WTC11 (cell line): ENCODE data around the gene EFCC1. TPM values are rescaled to one million over a fixed set of nuclear protein-coding genes. Genes with fewer than 3 reads are reported as not detected.

Experiments
- ATAC-seq: fragments of 200-7000 bp; cut with Tn5 transposase; 2 replicates; pipeline ENCODE4 v1.10.0; 2021; ENCODE audit warnings: mild to moderate bottlenecking, moderate library complexity
- CTCF ChIA-PET: fragments of 300-600 bp; sonication (Branson Sonifier 250); formaldehyde crosslinking; loops from one replicate; lab custom pipeline; 2021; ENCODE audit warnings: antibody characterized with exemption; lab: Charles Lee
- POLR2A ChIA-PET: fragments of 350-600 bp; sonication (Branson Sonifier 250); formaldehyde crosslinking; loops from one replicate; lab custom pipeline; 2021; ENCODE audit warnings: antibody characterized with exemption; lab: Charles Lee
- DNase-seq: peaks from one replicate; pipeline ENCODE4 v3.0.0; 2021; ENCODE audit warnings: low spot score
- H3K27ac Mint-ChIP-seq: 2 replicates; pipeline ENCODE4 v1.8.0; 2021; ENCODE audit warnings: mixed read lengths
- H3K27me3 Mint-ChIP-seq: 2 replicates; pipeline ENCODE4 v1.8.0; 2021; ENCODE audit warnings: low read depth, mild to moderate bottlenecking, moderate library complexity, mixed read lengths
- H3K36me3 Mint-ChIP-seq: 2 replicates; pipeline ENCODE4 v1.8.0; 2021; ENCODE audit warnings: mixed read lengths
- H3K4me1 Mint-ChIP-seq: 2 replicates; pipeline ENCODE4 v1.8.0; 2022; ENCODE audit warnings: mixed read lengths
- H3K4me3 Mint-ChIP-seq: 2 replicates; pipeline ENCODE4 v1.8.0; 2021; ENCODE audit warnings: mild to moderate bottlenecking, moderate library complexity, mixed read lengths
- H3K9me3 Mint-ChIP-seq: 2 replicates; pipeline ENCODE4 v1.8.0; 2021; ENCODE audit warnings: mixed read lengths
- ATF1 ChIP-seq: sonication (generic); formaldehyde crosslinking; IDR thresholded peaks from 2 replicates; pipeline ENCODE4 v1.8.1; 2023; ENCODE audit warnings: mild to moderate bottlenecking, moderate library complexity, missing genetic modification reagents
- CREB1 ChIP-seq: sonication (generic); formaldehyde crosslinking; IDR thresholded peaks from 2 replicates; pipeline ENCODE4 v1.8.0; 2023; ENCODE audit warnings: mild to moderate bottlenecking, missing genetic modification reagents
- CREM ChIP-seq: sonication (generic); formaldehyde crosslinking; IDR thresholded peaks from 2 replicates; pipeline ENCODE4 v1.8.1; 2022; ENCODE audit warnings: mild to moderate bottlenecking, missing genetic modification reagents, moderate library complexity
- ELF4 ChIP-seq: sonication (generic); formaldehyde crosslinking; IDR thresholded peaks from 2 replicates; pipeline ENCODE4 v1.8.1; 2022; ENCODE audit warnings: low read depth, mild to moderate bottlenecking, moderate library complexity, missing genetic modification reagents
- HMGA2 ChIP-seq: fragments of 250-450 bp; sonication (Bioruptor Pico); IDR thresholded peaks from 2 replicates; pipeline ENCODE4 v1.4.0; 2021; ENCODE audit warnings: mild to moderate bottlenecking, moderate library complexity
- JUN ChIP-seq: sonication (generic); formaldehyde crosslinking; IDR thresholded peaks from 2 replicates; pipeline ENCODE4 v1.8.0; 2023; ENCODE audit warnings: mild to moderate bottlenecking, missing genetic modification reagents
- MXD4 ChIP-seq: fragments of 250-450 bp; sonication (Bioruptor Pico); IDR thresholded peaks from 2 replicates; pipeline ENCODE4 v1.8.0; 2021; ENCODE audit warnings: mild to moderate bottlenecking, moderate library complexity, borderline replicate concordance
- OVOL2 ChIP-seq: fragments of 250-450 bp; sonication (Bioruptor Pico); IDR thresholded peaks from 2 replicates; pipeline ENCODE4 v1.9.0; 2021; ENCODE audit warnings: mild to moderate bottlenecking, borderline replicate concordance
- SMAD4 ChIP-seq: sonication (generic); formaldehyde crosslinking; IDR thresholded peaks from 2 replicates; pipeline ENCODE4 v1.8.0; 2022; ENCODE audit warnings: mild to moderate bottlenecking, missing genetic modification reagents
- ZNF219 ChIP-seq: sonication (generic); formaldehyde crosslinking; IDR thresholded peaks from 2 replicates; pipeline ENCODE4 v1.8.0; 2023; ENCODE audit warnings: missing genetic modification reagents, mild to moderate bottlenecking, borderline replicate concordance
- total RNA-seq: library from RNA; stranded (reverse); gene quantifications from 3 replicates; pipeline ENCODE4 v1.2.3, GENCODE V29; 2021
- TF ChIP-seq, protein P1 (sequence below): sonication (generic); formaldehyde crosslinking; IDR thresholded peaks from 2 replicates; pipeline ENCODE4 v1.8.1; 2022; ENCODE audit warnings: low read depth, mild to moderate bottlenecking, moderate library complexity, missing genetic modification reagents, borderline replicate concordance
- TF ChIP-seq, protein P2 (sequence below): sonication (generic); formaldehyde crosslinking; IDR thresholded peaks from 2 replicates; pipeline ENCODE4 v1.8.1; 2022; ENCODE audit warnings: low read depth, missing genetic modification reagents, borderline replicate concordance
- TF ChIP-seq, protein P3 (sequence below): fragments of 250-450 bp; sonication (Bioruptor Pico); IDR thresholded peaks from 2 replicates; pipeline ENCODE4 v1.9.0; 2021; ENCODE audit warnings: mild to moderate bottlenecking, borderline replicate concordance
- TF ChIP-seq, protein P4 (sequence below): sonication (generic); formaldehyde crosslinking; IDR thresholded peaks from 2 replicates; pipeline ENCODE4 v1.8.0; 2022; ENCODE audit warnings: mild to moderate bottlenecking, missing genetic modification reagents
- TF ChIP-seq, protein P5 (sequence below): sonication (generic); formaldehyde crosslinking; IDR thresholded peaks from 2 replicates; pipeline ENCODE4 v1.8.1; 2023; ENCODE audit warnings: mild to moderate bottlenecking, missing genetic modification reagents, borderline replicate concordance
- TF ChIP-seq, protein P6 (sequence below): fragments of 250-450 bp; sonication (Bioruptor Pico); IDR thresholded peaks from 2 replicates; pipeline ENCODE4 v1.9.0; 2021; ENCODE audit warnings: mild to moderate bottlenecking
- TF ChIP-seq, protein P7 (sequence below): sonication (generic); formaldehyde crosslinking; IDR thresholded peaks from 2 replicates; pipeline ENCODE4 v1.8.0; 2022; ENCODE audit warnings: mild to moderate bottlenecking, missing genetic modification reagents
- TF ChIP-seq, protein P8 (sequence below): fragments of 250-450 bp; sonication (Bioruptor Pico); IDR thresholded peaks from 2 replicates; pipeline ENCODE4 v2.1.2; 2022; ENCODE audit warnings: mild to moderate bottlenecking, moderate library complexity

The EFCC1 gene
- total RNA-seq, 1 experiment from 2014 or later: 0.31 TPM

DNA sequence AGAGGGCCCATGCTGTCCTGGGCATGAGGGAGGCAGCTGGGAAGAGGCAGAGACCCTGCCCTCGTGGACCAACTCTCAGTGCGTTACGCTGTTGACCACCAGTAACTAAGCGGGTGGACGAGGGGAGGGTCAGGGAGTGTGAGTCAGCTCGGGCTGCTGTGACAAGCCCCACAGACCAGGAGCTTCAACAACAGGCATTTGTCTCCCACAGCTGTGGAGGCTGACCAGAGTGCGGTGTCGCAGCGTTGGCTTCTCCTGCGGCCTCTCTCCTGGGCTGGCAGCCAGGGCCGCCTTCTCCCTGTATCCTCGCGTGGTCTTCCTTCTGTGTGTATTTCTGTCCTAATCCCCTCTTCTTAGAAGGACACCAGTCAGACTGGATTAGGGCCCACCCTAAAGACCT, 13.0 kb downstream of the EFCC1 start:
- Mint-ChIP-seq H3K36me3 (no peaks in the 10 kb centered on the region), H3K27me3 (no peaks in the 10 kb centered on the region; the same call in 1 of the 2 replicates), H3K4me3 (no peak overlapping the region), H3K9me3 (peaks cover 4% of the 10 kb centered on the region; the same call in 1 of the 2 replicates), H3K27ac (no peak overlapping the region), H3K4me1 (peaks cover 7% of the 10 kb centered on the region)
- DNase-seq (no peak), ATAC-seq (no peak)
- POLR2A ChIA-PET: no interaction called here
- TF ChIP-seq SMAD4 (CRISPR knock-in tag) (no peak), ZNF219 (CRISPR knock-in tag) (no peak), ELF4 (no peak), JUN (CRISPR knock-in tag) (no peak), MXD4 (CRISPR knock-in tag) (no peak), OVOL2 (no peak), ATF1 (CRISPR knock-in tag) (no peak), CREB1 (CRISPR knock-in tag) (no peak), HMGA2 (no peak), CREM (no peak)
- TF ChIP-seq, protein P1, sequence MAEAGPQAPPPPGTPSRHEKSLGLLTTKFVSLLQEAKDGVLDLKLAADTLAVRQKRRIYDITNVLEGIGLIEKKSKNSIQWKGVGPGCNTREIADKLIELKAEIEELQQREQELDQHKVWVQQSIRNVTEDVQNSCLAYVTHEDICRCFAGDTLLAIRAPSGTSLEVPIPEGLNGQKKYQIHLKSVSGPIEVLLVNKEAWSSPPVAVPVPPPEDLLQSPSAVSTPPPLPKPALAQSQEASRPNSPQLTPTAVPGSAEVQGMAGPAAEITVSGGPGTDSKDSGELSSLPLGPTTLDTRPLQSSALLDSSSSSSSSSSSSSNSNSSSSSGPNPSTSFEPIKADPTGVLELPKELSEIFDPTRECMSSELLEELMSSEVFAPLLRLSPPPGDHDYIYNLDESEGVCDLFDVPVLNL: no peak
- TF ChIP-seq, protein P2, sequence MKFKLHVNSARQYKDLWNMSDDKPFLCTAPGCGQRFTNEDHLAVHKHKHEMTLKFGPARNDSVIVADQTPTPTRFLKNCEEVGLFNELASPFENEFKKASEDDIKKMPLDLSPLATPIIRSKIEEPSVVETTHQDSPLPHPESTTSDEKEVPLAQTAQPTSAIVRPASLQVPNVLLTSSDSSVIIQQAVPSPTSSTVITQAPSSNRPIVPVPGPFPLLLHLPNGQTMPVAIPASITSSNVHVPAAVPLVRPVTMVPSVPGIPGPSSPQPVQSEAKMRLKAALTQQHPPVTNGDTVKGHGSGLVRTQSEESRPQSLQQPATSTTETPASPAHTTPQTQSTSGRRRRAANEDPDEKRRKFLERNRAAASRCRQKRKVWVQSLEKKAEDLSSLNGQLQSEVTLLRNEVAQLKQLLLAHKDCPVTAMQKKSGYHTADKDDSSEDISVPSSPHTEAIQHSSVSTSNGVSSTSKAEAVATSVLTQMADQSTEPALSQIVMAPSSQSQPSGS: no peak
- TF ChIP-seq, protein P3, sequence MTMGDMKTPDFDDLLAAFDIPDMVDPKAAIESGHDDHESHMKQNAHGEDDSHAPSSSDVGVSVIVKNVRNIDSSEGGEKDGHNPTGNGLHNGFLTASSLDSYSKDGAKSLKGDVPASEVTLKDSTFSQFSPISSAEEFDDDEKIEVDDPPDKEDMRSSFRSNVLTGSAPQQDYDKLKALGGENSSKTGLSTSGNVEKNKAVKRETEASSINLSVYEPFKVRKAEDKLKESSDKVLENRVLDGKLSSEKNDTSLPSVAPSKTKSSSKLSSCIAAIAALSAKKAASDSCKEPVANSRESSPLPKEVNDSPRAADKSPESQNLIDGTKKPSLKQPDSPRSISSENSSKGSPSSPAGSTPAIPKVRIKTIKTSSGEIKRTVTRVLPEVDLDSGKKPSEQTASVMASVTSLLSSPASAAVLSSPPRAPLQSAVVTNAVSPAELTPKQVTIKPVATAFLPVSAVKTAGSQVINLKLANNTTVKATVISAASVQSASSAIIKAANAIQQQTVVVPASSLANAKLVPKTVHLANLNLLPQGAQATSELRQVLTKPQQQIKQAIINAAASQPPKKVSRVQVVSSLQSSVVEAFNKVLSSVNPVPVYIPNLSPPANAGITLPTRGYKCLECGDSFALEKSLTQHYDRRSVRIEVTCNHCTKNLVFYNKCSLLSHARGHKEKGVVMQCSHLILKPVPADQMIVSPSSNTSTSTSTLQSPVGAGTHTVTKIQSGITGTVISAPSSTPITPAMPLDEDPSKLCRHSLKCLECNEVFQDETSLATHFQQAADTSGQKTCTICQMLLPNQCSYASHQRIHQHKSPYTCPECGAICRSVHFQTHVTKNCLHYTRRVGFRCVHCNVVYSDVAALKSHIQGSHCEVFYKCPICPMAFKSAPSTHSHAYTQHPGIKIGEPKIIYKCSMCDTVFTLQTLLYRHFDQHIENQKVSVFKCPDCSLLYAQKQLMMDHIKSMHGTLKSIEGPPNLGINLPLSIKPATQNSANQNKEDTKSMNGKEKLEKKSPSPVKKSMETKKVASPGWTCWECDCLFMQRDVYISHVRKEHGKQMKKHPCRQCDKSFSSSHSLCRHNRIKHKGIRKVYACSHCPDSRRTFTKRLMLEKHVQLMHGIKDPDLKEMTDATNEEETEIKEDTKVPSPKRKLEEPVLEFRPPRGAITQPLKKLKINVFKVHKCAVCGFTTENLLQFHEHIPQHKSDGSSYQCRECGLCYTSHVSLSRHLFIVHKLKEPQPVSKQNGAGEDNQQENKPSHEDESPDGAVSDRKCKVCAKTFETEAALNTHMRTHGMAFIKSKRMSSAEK (CRISPR knock-in tag): no peak
- TF ChIP-seq, protein P4, sequence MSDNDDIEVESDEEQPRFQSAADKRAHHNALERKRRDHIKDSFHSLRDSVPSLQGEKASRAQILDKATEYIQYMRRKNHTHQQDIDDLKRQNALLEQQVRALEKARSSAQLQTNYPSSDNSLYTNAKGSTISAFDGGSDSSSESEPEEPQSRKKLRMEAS (CRISPR knock-in tag): no peak
- TF ChIP-seq, protein P5, sequence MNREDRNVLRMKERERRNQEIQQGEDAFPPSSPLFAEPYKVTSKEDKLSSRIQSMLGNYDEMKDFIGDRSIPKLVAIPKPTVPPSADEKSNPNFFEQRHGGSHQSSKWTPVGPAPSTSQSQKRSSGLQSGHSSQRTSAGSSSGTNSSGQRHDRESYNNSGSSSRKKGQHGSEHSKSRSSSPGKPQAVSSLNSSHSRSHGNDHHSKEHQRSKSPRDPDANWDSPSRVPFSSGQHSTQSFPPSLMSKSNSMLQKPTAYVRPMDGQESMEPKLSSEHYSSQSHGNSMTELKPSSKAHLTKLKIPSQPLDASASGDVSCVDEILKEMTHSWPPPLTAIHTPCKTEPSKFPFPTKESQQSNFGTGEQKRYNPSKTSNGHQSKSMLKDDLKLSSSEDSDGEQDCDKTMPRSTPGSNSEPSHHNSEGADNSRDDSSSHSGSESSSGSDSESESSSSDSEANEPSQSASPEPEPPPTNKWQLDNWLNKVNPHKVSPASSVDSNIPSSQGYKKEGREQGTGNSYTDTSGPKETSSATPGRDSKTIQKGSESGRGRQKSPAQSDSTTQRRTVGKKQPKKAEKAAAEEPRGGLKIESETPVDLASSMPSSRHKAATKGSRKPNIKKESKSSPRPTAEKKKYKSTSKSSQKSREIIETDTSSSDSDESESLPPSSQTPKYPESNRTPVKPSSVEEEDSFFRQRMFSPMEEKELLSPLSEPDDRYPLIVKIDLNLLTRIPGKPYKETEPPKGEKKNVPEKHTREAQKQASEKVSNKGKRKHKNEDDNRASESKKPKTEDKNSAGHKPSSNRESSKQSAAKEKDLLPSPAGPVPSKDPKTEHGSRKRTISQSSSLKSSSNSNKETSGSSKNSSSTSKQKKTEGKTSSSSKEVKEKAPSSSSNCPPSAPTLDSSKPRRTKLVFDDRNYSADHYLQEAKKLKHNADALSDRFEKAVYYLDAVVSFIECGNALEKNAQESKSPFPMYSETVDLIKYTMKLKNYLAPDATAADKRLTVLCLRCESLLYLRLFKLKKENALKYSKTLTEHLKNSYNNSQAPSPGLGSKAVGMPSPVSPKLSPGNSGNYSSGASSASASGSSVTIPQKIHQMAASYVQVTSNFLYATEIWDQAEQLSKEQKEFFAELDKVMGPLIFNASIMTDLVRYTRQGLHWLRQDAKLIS (CRISPR knock-in tag): no peak
- TF ChIP-seq, protein P6, sequence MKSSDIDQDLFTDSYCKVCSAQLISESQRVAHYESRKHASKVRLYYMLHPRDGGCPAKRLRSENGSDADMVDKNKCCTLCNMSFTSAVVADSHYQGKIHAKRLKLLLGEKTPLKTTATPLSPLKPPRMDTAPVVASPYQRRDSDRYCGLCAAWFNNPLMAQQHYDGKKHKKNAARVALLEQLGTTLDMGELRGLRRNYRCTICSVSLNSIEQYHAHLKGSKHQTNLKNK (CRISPR knock-in tag): no peak
- TF ChIP-seq, protein P7, sequence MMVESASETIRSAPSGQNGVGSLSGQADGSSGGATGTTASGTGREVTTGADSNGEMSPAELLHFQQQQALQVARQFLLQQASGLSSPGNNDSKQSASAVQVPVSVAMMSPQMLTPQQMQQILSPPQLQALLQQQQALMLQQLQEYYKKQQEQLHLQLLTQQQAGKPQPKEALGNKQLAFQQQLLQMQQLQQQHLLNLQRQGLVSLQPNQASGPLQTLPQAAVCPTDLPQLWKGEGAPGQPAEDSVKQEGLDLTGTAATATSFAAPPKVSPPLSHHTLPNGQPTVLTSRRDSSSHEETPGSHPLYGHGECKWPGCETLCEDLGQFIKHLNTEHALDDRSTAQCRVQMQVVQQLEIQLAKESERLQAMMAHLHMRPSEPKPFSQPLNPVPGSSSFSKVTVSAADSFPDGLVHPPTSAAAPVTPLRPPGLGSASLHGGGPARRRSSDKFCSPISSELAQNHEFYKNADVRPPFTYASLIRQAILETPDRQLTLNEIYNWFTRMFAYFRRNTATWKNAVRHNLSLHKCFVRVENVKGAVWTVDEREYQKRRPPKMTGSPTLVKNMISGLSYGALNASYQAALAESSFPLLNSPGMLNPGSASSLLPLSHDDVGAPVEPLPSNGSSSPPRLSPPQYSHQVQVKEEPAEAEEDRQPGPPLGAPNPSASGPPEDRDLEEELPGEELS: no peak
- TF ChIP-seq, protein P8, sequence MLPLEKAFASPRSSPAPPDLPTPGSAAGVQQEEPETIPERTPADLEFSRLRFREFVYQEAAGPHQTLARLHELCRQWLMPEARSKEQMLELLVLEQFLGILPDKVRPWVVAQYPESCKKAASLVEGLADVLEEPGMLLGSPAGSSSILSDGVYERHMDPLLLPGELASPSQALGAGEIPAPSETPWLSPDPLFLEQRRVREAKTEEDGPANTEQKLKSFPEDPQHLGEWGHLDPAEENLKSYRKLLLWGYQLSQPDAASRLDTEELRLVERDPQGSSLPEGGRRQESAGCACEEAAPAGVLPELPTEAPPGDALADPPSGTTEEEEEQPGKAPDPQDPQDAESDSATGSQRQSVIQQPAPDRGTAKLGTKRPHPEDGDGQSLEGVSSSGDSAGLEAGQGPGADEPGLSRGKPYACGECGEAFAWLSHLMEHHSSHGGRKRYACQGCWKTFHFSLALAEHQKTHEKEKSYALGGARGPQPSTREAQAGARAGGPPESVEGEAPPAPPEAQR: no peak
- CTCF ChIA-PET: interaction anchor here (0.6 to 2.3 kb wide), 4 partner anchors 13 to 44 kb away, joined by 3 to 10 read pairs (median 4); no protein-coding TSS in a partner anchor
